PC-9 (cell line): ENCODE data around the gene ANKRD24. TPM values are rescaled to one million over a fixed set of nuclear protein-coding genes. Genes with fewer than 3 reads are reported as not detected.

ENCODE experiments used
- BruUV-seq: library from RNA; stranded (reverse); fragments of 400-500 nt; replicated peaks from 2 replicates; lab custom pipeline; 2021; lab: Mats Ljungman, UMichigan
- CTCF ChIA-PET: fragments of 300-600 bp; sonication (Branson Sonifier 250); formaldehyde crosslinking; loops from one replicate; lab custom pipeline; 2022; ENCODE audit warnings: antibody characterized with exemption; lab: Charles Lee
- POLR2A ChIA-PET: fragments of 300-600 bp; sonication (Branson Sonifier 250); formaldehyde crosslinking; loops from one replicate; lab custom pipeline; 2022; ENCODE audit warnings: antibody characterized with exemption; ENCODE audit not compliant: unreplicated experiment; lab: Charles Lee
- DNase-seq, 2 experiments: peaks; one replicate each; pipeline versions ENCODE4 v3.0.0 to v3.0.0-alpha.2; 2015 to 2022; ENCODE audit warnings: mixed read lengths in 1 of 2
- H2AFZ ChIP-seq: fragments of 200-600 bp; sonication (generic); 2 replicates; pipeline ENCODE4 v1.8.1; 2017; ENCODE audit warnings: antibody characterized with exemption
- H3F3A ChIP-seq: fragments of 200-600 bp; sonication (generic); 2 replicates; pipeline ENCODE4 v1.8.1; 2017; ENCODE audit warnings: antibody characterized with exemption, mild to moderate bottlenecking, low read depth; ENCODE audit not compliant: insufficient read depth
- H3K27ac ChIP-seq: fragments of 200-600 bp; sonication (generic); 2 replicates; pipeline ENCODE4 v1.6.1; 2016; ENCODE audit warnings: mixed run types
- H3K27me3 ChIP-seq: fragments of 200-600 bp; sonication (generic); 2 replicates; pipeline ENCODE4 v1.6.1; 2016; ENCODE audit warnings: low read depth, mixed run types; ENCODE audit not compliant: insufficient read depth
- H3K36me3 ChIP-seq: fragments of 200-600 bp; sonication (generic); 2 replicates; pipeline ENCODE4 v1.6.1; 2016; ENCODE audit warnings: low read depth, mixed run types
- H3K4me1 ChIP-seq: fragments of 200-600 bp; sonication (generic); replicated peaks from 2 replicates; pipeline ENCODE4 v1.6.1; 2016; ENCODE audit warnings: mixed run types; ENCODE audit not compliant: insufficient read depth
- H3K4me2 ChIP-seq: fragments of 200-600 bp; sonication (generic); 2 replicates; pipeline ENCODE4 v1.6.1; 2017; ENCODE audit warnings: mixed run types
- H3K4me3 ChIP-seq: fragments of 200-600 bp; sonication (generic); 2 replicates; pipeline ENCODE4 v1.6.1; 2016; ENCODE audit warnings: mixed run types
- H3K79me2 ChIP-seq: fragments of 200-600 bp; sonication (generic); 2 replicates; pipeline ENCODE4 v1.6.1; 2017; ENCODE audit warnings: low read depth, mixed run types
- H3K9me2 ChIP-seq: fragments of 200-600 bp; sonication (generic); 2 replicates; pipeline ENCODE4 v1.8.1; 2017; ENCODE audit warnings: mild to moderate bottlenecking; ENCODE audit not compliant: insufficient read depth
- H3K9me3 ChIP-seq: fragments of 200-600 bp; sonication (generic); 2 replicates; pipeline ENCODE4 v1.8.1; 2016; ENCODE audit warnings: low read depth; ENCODE audit not compliant: insufficient read depth
- H4K20me1 ChIP-seq: fragments of 200-600 bp; sonication (generic); 2 replicates; pipeline ENCODE4 v1.8.1; 2017; ENCODE audit not compliant: insufficient read depth
- CTCF ChIP-seq: fragments of 200-600 bp; sonication (generic); conservative IDR thresholded peaks from 2 replicates; pipeline ENCODE4 v1.6.1; 2017; ENCODE audit warnings: mixed run types, antibody characterized with exemption, mild to moderate bottlenecking, moderate library complexity
- EZH2 ChIP-seq: fragments of 200-600 bp; sonication (generic); IDR thresholded peaks from 2 replicates; pipeline ENCODE4 v1.8.0; 2017; ENCODE audit warnings: antibody characterized with exemption, low read depth
- intact Hi-C: fragments of 100-400 bp; cut with micrococcal nuclease; formaldehyde crosslinking; loops from one replicate; pipeline ENCODE4 v1.10.0; 2022; ENCODE audit not compliant: unreplicated experiment
- total RNA-seq: library from RNA; stranded (reverse); gene quantifications from 2 replicates; pipeline ENCODE4 v1.2.3, GENCODE V29; 2021

The ANKRD24 gene
- total RNA-seq, 1 experiment from 2014 or later: 0.79 TPM

- no peak for DNase-seq
Measured at GRCh38 chr19:4258181-4258580, 75.7 kb downstream of the ANKRD24 start.

GRCh38 chr19:4260613-4261191 lies 78.2 kb downstream of the ANKRD24 start:
- Histone ChIP-seq H3K4me1 (no peaks in the 10 kb centered on the region), H3K36me3 (no peaks in the 10 kb centered on the region), H3K4me2 (no peak overlapping the region), H3K9me2 (no peaks in the 10 kb centered on the region), H3F3A (no peaks in the 10 kb centered on the region), H3K27me3 (no peaks in the 10 kb centered on the region), H3K4me3 (no peak overlapping the region), H3K27ac (no peak overlapping the region), H4K20me1 (no peaks in the 10 kb centered on the region), H2AFZ (no peak overlapping the region), H3K79me2 (no peaks in the 10 kb centered on the region), H3K9me3 (no peaks in the 10 kb centered on the region)
- CTCF ChIA-PET: no interaction called here
- DNase-seq: no peak
- TF ChIP-seq EZH2: no peak
- no peak for TF ChIP-seq CTCF
- BruUV-seq: no TSS peak
- POLR2A ChIA-PET: no interaction called here
- intact Hi-C loops: no loop called here

More at GRCh38 chr19:4258181-4258580, 75.7 kb downstream of the ANKRD24 start:
- TF ChIP-seq CTCF (no peak), EZH2 (no peak)
- H4K20me1 ChIP-seq: no peaks in the 10 kb centered on the region
- H3K4me1 ChIP-seq: no peaks in the 10 kb centered on the region
- H3K27me3 ChIP-seq: no peaks in the 10 kb centered on the region
- BruUV-seq: no TSS peak
- no peaks in the 10 kb centered on the region for H3K9me2 ChIP-seq
- ChIA-PET CTCF (no interaction called here), POLR2A (no interaction called here)
- H2AFZ ChIP-seq: no peak overlapping the region
- H3F3A ChIP-seq: no peaks in the 10 kb centered on the region
- H3K36me3 ChIP-seq: no peaks in the 10 kb centered on the region
- H3K4me2 ChIP-seq: no peak overlapping the region
- no peak overlapping the region for H3K4me3 ChIP-seq
- intact Hi-C loops: no loop called here
- H3K79me2 ChIP-seq: no peaks in the 10 kb centered on the region
- H3K27ac ChIP-seq: no peak overlapping the region
- no peaks in the 10 kb centered on the region for H3K9me3 ChIP-seq

- H3K79me2 ChIP-seq: no peaks in the 10 kb centered on the region
- no peaks in the 10 kb centered on the region for H3K36me3 ChIP-seq
- H3K9me3 ChIP-seq: no peaks in the 10 kb centered on the region
- no peaks in the 10 kb centered on the region for H3K9me2 ChIP-seq
- no peaks in the 10 kb centered on the region for H3K4me1 ChIP-seq
- H4K20me1 ChIP-seq: no peaks in the 10 kb centered on the region
- no peak overlapping the region for H3K4me3 ChIP-seq
- no peaks in the 10 kb centered on the region for H3K27me3 ChIP-seq
- H3K4me2 ChIP-seq: no peak overlapping the region
- TF ChIP-seq EZH2 (no peak), CTCF (no peak)
- H2AFZ ChIP-seq: no peak overlapping the region
- ChIA-PET POLR2A (no interaction called here), CTCF (no interaction called here)
- no peaks in the 10 kb centered on the region for H3F3A ChIP-seq
- no peak overlapping the region for H3K27ac ChIP-seq
- intact Hi-C loops: no loop called here
- BruUV-seq: no TSS peak
- no peak for DNase-seq
Measured at GRCh38 chr19:4264812-4265211, 82.3 kb downstream of the ANKRD24 start.
